ENCODE data around the gene UNC5CL.

UNC5CL gene

DNA sequence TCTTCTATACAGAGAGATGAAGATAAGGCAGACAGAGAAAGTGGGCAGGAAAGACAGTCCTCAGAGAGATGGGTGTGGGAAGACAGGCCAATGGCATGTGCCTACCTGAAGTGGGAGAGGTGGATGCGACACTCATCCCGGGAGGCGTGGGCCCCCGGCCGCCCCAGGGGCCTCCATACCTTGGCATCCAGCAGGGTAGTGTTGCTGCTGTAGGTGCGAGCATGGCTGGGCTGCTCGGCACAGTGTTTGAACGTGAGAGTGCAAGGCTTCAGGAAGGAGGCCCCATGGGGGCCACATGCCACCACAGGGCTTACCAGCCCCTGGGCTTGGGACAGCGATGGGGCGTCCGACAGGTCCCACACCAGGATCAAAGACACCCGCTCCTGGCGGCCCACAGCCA lies 5.2 kb downstream of the UNC5CL start:
- no peak for DNase-seq (ENCODE audit: extremely low read depth, low read depth)
- H3K4me3 ChIP-seq (replicated peaks; ENCODE audit: low read depth, low read length): no peak overlapping the region
- TF ChIP-seq, protein P1, sequence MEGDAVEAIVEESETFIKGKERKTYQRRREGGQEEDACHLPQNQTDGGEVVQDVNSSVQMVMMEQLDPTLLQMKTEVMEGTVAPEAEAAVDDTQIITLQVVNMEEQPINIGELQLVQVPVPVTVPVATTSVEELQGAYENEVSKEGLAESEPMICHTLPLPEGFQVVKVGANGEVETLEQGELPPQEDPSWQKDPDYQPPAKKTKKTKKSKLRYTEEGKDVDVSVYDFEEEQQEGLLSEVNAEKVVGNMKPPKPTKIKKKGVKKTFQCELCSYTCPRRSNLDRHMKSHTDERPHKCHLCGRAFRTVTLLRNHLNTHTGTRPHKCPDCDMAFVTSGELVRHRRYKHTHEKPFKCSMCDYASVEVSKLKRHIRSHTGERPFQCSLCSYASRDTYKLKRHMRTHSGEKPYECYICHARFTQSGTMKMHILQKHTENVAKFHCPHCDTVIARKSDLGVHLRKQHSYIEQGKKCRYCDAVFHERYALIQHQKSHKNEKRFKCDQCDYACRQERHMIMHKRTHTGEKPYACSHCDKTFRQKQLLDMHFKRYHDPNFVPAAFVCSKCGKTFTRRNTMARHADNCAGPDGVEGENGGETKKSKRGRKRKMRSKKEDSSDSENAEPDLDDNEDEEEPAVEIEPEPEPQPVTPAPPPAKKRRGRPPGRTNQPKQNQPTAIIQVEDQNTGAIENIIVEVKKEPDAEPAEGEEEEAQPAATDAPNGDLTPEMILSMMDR (IDR thresholded peaks at IDR 0.05; ENCODE audit: low read depth, low read length, missing control alignments): no peak

DNA sequence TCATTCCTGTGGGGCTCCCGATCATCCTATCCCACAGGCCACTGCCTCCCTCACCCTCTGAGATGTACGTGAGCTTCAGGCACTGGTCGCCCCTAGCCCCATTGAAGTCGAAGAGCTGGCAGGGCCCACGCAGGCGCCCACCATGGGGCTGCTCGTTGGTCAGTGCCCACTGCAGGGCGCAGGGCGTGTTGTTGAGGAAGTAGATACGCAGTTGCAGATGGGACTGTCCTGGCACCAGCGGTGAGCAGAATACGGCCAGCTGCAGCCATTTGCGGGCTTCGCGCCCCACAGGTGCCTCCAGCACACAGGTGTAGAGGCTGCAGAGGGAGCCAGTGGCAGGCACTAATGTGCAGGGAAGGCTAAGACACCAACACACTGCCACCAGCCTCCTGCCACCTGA lies 6.2 kb downstream of the UNC5CL start:
- no peak for DNase-seq (ENCODE audit: extremely low read depth, low read depth)
- TF ChIP-seq, protein P1 (IDR thresholded peaks at IDR 0.05; ENCODE audit: low read depth, low read length, missing control alignments): no peak

DNA sequence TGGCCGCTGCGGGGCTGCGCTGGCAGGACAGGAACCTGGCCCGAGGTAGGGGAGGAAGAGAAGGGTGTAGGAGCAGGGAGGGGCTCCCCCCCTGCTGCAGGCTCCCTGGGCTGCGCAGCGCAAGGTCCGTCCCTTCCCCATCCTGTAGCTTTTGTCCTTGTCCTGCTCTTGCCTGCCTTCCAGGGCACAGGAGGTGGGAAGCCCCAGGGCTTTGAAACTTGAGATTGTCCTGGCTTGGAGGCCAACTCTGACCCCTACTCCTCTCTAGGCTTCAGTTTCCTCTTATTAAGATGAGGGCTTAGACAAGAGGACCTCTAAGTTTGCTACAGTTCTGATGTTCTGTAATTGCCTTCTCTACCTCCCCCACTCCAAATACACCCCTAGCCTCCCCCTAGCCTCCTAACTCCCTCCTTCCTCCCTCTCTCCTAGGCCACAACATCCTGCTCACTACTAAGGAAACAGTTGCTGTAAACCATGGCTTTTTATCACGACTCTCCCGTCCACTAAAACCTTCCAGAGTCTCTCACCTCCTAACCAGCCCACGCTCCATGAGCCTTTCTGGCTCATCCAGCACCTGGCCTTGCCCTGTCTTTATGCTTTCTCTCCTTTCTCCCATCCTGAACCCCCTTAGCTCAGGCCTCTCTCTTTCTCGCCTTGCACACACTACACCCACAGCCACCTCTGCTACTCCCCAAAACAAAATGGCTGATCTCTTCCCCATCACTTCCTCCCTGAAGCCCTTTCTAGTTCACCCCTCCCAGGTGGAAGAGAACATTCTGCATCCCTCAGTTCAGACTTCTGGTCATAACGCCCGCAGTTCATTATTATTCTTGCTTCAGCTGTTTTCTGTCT lies 10.2 kb downstream of the UNC5CL start:
- TF ChIP-seq, protein P1 (IDR thresholded peaks at IDR 0.05; ENCODE audit: low read depth, low read length, missing control alignments): no peak
- DNase-seq (ENCODE audit: extremely low read depth, low read depth): no peak
- peak overlapping the region; percentile 33 for H3K4me3 ChIP-seq (replicated peaks; ENCODE audit: low read depth, low read length)

More for the DNA sequence above, 6.2 kb downstream of the UNC5CL start:
- no peak overlapping the region for H3K4me3 ChIP-seq (replicated peaks; ENCODE audit: low read depth, low read length)

DNA sequence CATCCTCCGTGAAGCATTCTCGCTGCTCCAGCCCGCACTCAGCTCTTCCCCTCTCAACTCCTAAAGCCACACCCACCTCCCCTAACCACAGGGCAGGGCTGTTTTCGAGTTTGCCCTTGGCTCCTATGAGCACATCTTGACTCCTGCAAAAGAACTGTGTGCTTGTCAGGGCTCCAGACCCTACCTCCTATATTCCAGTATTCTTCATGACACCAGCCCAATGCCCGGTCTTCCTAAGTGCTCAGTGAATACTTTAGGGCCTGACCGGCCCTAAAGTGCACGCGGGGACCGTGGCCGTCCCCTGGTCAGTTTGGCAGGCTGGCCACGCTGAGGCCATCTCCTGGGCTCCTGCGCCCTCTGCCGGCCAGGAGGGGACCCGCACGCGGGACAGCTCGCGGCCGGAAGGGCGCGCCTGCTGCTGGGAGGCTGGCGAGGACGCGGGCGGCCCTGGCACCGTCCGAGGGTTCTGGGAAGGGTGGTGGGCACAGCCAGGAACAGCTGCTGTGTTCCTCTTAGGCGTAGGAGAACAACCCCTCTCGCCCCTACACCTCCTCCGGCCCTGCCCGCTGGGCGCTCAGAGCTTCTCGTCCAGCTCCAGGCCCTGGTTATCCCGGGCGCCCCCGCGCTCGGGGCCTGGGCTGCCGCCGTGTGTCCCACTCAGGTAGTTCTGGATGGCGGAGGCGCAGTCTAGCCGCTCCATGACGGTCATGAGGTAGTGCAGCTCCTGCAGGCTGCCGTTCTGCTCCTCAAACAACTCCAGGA lies 11.0 kb downstream of the UNC5CL start:
- TF ChIP-seq, protein P1 (IDR thresholded peaks at IDR 0.05; ENCODE audit: low read depth, low read length, missing control alignments): peak; percentile 96
- H3K4me3 ChIP-seq (replicated peaks; ENCODE audit: low read depth, low read length): peak overlapping the region; percentile 33
- DNase-seq (ENCODE audit: extremely low read depth, low read depth): peak; percentile 17

DNA sequence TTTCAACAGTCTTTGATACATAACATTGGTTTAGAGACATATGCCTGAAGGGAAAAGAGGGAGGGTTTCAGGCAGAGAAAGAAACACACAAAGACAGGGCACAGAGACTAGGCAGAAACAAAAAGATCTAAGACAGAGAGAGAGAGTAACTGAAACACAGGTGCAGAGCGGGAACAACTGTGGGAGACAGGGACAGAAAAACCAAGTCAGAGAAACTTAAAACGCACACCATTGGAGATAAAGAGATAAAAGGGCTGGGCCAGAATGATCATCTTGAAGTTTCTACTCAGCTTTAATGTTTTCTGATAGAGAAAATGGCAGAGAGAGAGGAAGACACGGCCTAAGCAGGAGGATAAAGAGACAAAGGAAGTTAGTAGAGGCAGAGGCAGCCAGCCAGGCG lies 11.8 kb downstream of the UNC5CL start:
- DNase-seq (ENCODE audit: extremely low read depth, low read depth): no peak
- peak overlapping the region; percentile 33 for H3K4me3 ChIP-seq (replicated peaks; ENCODE audit: low read depth, low read length)
- TF ChIP-seq, protein P1 (IDR thresholded peaks at IDR 0.05; ENCODE audit: low read depth, low read length, missing control alignments): no peak

DNA sequence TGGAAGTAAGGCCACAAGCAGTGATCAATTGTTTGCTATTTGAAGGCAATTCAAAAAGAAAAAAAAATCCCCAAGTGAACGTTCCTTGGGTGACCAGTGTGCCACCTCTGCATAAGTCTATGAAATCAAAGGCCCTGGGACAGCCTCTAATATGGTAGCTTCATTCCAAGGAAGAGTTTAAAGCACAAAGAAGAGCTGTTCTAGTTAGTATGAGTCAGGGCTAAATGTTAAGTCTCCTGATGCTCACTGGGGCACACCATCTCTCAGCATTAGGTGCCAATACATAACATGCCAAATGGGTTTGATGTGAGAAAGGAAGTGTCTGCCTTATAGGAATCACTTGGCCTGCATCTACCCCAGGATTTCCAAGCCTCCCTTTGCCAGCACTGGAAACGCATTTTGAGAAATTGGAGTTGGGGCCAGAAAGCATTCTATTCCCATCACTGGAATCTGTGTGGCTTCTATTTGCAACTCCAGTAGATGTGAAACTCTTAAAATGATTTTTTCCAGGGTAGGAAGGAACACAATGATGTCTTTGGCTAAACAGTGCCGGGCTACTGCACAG lies 13.0 kb downstream of the UNC5CL start:
- DNase-seq (ENCODE audit: extremely low read depth, low read depth): no peak
- TF ChIP-seq, protein P1 (IDR thresholded peaks at IDR 0.05; ENCODE audit: low read depth, low read length, missing control alignments): no peak
- no peak overlapping the region for H3K4me3 ChIP-seq (replicated peaks; ENCODE audit: low read depth, low read length)
